HFFc6 (cell line): Measurements from ENCODE around the gene MTA1. TPM values are rescaled to one million over a fixed set of nuclear protein-coding genes. Genes with fewer than 3 reads are reported as not detected.

Experiments used
- DNase-seq: peaks from one replicate; pipeline ENCODE4 v3.0.0-alpha.2; 2018
- H3K27ac Mint-ChIP-seq: 2 replicates; pipeline ENCODE4 v1.8.0; 2020; ENCODE audit warnings: mild to moderate bottlenecking, mixed read lengths
- H3K27me3 Mint-ChIP-seq: 2 replicates; pipeline ENCODE4 v1.8.0; 2021; ENCODE audit warnings: mild to moderate bottlenecking, moderate library complexity, mixed read lengths; ENCODE audit not compliant: insufficient read depth
- H3K36me3 Mint-ChIP-seq: 2 replicates; pipeline ENCODE4 v1.8.0; 2021; ENCODE audit warnings: low read depth, mixed read lengths
- H3K4me1 Mint-ChIP-seq: 2 replicates; pipeline ENCODE4 v1.8.0; 2020; ENCODE audit warnings: low read depth, mixed read lengths
- H3K4me3 Mint-ChIP-seq: 2 replicates; pipeline ENCODE4 v1.8.0; 2020; ENCODE audit warnings: mild to moderate bottlenecking, moderate library complexity, mixed read lengths
- H3K9me3 Mint-ChIP-seq: 2 replicates; pipeline ENCODE4 v1.8.0; 2020; ENCODE audit warnings: mild to moderate bottlenecking, mixed read lengths
- total RNA-seq, 6 experiments: library from RNA; stranded (reverse); fragmentation: NEBNext Ultra II Directional; extraction: Animal tissue kit (Norgen Biotek cat#: 25700); gene quantifications; 2 replicates in 1 of 6; 3 replicates in 5 of 6; pipeline ENCODE4 v1.2.3, GENCODE V29; 2021
- TF ChIP-seq, protein P1 (sequence below): fragments of 200-600 bp; sonication (generic); IDR thresholded peaks from 2 replicates; pipeline ENCODE4 v1.5.0; 2021; ENCODE audit warnings: antibody characterized with exemption, mild to moderate bottlenecking

MTA1 gene
- total RNA-seq, 6 experiments from 2014 or later, result 67.5 to 71.3 (median 69.2) TPM

DNA sequence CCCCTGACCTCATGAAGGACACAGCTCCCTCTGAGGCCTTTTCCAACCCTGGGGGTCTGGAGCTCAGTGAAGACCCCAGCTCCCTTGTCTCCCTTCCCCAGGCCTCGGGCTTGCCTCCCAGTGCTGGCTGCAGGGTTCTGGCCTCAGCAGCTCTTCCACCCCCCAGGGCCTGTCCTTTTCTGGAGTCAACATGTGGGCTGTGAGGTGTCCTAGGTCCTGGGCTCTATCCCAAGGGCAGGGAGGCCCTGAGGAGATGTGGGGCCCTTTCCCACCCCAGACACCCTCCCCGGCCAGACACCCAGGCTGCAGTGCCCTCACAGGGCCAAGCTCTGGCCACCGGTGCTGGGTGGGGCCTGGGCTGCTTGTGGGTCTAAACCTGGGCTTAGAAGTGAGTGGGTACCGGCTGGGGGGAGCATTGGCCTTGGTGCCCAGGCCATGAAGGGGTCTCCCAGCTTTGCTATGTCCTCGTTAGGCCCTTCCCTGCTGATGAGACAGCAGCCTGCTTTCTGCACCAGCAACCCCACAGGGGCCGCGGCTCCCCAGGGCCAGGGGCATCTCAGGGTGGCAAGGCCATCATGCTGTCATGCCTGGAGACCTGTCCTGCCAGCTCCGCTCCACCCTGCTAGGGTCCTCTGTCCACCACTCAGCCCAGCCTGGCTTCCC lies 52.3 kb downstream of the MTA1 start:
- no peak for DNase-seq
- no peaks in the 10 kb centered on the region for H3K4me1 Mint-ChIP-seq
- no peaks in the 10 kb centered on the region for H3K9me3 Mint-ChIP-seq
- no peaks in the 10 kb centered on the region for H3K36me3 Mint-ChIP-seq
- no peak overlapping the region for H3K27ac Mint-ChIP-seq
- TF ChIP-seq, protein P1, sequence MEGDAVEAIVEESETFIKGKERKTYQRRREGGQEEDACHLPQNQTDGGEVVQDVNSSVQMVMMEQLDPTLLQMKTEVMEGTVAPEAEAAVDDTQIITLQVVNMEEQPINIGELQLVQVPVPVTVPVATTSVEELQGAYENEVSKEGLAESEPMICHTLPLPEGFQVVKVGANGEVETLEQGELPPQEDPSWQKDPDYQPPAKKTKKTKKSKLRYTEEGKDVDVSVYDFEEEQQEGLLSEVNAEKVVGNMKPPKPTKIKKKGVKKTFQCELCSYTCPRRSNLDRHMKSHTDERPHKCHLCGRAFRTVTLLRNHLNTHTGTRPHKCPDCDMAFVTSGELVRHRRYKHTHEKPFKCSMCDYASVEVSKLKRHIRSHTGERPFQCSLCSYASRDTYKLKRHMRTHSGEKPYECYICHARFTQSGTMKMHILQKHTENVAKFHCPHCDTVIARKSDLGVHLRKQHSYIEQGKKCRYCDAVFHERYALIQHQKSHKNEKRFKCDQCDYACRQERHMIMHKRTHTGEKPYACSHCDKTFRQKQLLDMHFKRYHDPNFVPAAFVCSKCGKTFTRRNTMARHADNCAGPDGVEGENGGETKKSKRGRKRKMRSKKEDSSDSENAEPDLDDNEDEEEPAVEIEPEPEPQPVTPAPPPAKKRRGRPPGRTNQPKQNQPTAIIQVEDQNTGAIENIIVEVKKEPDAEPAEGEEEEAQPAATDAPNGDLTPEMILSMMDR, result no peak
- no peak overlapping the region for H3K4me3 Mint-ChIP-seq
- H3K27me3 Mint-ChIP-seq, result no peaks in the 10 kb centered on the region

GRCh38 chr14:105472486-105472991 lies 52.9 kb downstream of the MTA1 start:
- H3K36me3 Mint-ChIP-seq, result no peaks in the 10 kb centered on the region
- TF ChIP-seq, protein P1, result no peak
- H3K27me3 Mint-ChIP-seq, result peaks cover 5% of the 10 kb centered on the region
- H3K4me1 Mint-ChIP-seq, result no peaks in the 10 kb centered on the region
- no peak overlapping the region for H3K27ac Mint-ChIP-seq
- no peak overlapping the region for H3K4me3 Mint-ChIP-seq
- H3K9me3 Mint-ChIP-seq, result peaks cover 4% of the 10 kb centered on the region; the same call in 1 of the 2 replicates
- DNase-seq, result no peak

- TF ChIP-seq, protein P1, result no peak
- no peak overlapping the region for H3K27ac Mint-ChIP-seq
- H3K9me3 Mint-ChIP-seq, result peaks cover 4% of the 10 kb centered on the region; the same call in 1 of the 2 replicates
- no peak overlapping the region; the same call in 1 of the 2 replicates for H3K4me3 Mint-ChIP-seq
- DNase-seq, result no peak
- H3K4me1 Mint-ChIP-seq, result no peaks in the 10 kb centered on the region
- no peaks in the 10 kb centered on the region for H3K36me3 Mint-ChIP-seq
- H3K27me3 Mint-ChIP-seq, result peaks cover 5% of the 10 kb centered on the region
Observed at GRCh38 chr14:105473033-105473676, 53.5 kb downstream of the MTA1 start.

DNA sequence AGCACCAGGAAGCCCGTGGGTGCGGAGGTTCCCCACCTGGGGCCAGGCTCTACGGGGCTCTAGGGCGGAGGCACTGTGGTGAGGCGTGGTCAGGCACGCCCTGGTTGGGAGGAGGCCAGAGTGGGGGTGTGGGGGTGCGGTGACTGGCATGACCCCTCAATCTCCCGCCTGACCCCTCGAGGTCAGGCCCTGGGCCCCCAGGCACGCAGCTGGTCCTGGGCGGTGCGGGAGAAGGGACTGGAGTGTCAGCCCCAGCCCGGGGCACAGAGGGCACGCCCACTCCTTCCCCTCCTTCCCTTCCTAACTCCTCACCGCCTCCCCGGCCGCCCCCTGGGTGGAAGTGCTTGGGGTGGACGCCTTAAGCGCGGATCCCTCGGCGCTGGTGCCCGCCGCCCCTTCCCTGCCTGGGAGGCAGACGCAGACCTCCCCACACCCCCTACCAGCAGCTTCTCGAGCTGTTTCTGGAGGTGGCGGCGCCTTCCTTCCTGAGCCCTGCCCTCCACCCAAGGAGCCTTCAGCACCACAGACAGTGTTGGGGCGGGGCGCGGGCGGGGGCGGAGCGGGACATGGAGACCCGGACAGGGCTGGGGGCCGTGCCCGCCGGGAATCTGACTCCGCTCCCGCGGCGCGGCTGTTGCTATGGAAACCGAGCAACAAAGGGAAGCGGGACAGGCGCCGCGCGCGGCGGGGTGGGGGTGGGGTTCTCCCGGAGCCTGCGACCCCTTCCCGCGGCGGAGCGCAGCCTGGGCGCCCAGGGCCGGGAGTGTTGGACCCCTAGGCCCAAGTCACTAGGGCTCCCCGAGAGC lies 54.3 kb downstream of the MTA1 start:
- Mint-ChIP-seq H3K27me3 (peaks cover 5% of the 10 kb centered on the region), H3K9me3 (peaks cover 4% of the 10 kb centered on the region; the same call in 1 of the 2 replicates), H3K4me1 (no peaks in the 10 kb centered on the region), H3K4me3 (peak overlapping the region; percentile 64), H3K36me3 (no peaks in the 10 kb centered on the region), H3K27ac (no peak overlapping the region)
- TF ChIP-seq, protein P1, result no peak
- DNase-seq, result peak; percentile 70

- Mint-ChIP-seq H3K36me3 (no peaks in the 10 kb centered on the region), H3K9me3 (peaks cover 4% of the 10 kb centered on the region; the same call in 1 of the 2 replicates), H3K27ac (no peak within 1 kb of the TSS; the same call in 1 of the 2 replicates), H3K27me3 (peaks cover 5% of the 10 kb centered on the region), H3K4me3 (peak within 1 kb of the TSS; percentile 64), H3K4me1 (no peaks in the 10 kb centered on the region)
- TF ChIP-seq, protein P1, result no peak
- no peak for DNase-seq
Observed at GRCh38 chr14:105474483-105475268, 55.0 kb downstream of the MTA1 start, which contains the start of gene CRIP2. Gene CRIP2, plus strand, starts transcription at chr14:105474821. Its CDS starts 42 bp downstream, at chr14:105474863.
